Fibroblast of skin of scalp (primary cell): ENCODE data around the gene RAB26.

Source experiments
- DNase-seq: peaks from one replicate; pipeline ENCODE4 v3.0.0-alpha.2; 2013

Gene RAB26

DNA sequence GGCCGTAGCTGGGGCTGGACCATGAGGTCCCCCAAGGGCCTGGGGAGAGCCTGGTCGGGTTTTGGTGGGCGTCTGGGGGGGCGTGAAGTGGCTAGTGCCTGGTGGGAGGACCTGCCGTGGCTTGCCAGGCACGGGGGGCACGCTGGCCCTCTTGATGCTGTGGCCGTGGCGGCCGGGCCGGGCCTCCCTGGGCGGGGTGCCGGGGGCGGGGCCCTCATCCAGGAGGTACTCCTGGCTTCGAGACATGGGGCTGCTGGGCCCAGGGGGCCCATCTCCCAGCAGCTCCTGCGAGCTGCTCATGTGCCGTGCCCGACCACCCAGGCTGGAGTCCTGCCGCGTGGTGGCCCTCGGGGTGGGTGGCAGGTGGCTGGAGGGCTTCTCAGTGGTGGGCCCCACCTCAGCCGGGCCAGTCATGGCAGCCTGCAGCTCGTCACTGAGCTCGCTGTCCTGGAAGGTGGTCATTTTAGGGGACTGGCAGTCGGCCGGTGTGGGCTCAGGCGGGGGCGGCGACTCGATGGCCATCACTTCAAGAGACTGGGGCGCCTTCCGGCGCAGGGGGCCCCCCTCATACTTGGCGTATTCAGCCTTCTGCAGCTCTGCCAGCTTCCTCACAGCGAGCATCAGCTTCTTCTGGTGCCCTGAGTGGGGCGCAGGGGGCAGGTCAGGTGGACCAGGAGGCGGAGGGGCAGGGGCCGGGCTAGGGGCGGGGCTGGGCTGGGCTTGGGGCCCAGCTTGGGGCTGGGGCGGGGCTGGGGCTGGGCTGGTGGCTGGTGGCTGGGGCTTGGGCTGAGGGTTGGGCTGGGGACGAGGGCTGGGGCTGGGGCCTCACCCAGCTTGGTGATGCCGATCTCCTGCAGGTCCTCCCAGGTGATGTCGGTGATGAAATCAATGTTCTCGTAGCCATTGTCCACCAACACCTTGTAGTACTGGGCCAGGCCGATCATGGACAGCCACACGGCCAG is 32.8 kb downstream of the RAB26 start:
- DNase-seq, result no peak

DNA sequence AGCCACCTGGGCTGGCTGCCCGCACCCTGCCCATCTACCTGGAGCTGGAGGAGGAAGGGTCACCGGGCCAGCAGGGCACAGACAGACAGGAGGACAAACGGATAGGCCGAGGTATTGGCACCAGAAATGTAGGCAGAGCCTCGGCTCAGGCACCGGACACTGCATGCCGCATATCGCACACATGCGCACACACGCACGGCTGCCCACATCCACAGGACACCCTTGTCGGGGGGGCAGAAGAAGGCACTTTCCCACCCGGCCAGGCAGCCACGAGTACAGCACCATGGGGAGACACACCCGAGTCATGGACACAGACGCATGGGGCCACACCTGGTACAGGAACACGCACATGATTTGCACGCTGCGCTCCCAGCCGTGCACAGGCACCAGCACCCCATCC is 33.5 kb downstream of the RAB26 start:
- no peak for DNase-seq

DNA sequence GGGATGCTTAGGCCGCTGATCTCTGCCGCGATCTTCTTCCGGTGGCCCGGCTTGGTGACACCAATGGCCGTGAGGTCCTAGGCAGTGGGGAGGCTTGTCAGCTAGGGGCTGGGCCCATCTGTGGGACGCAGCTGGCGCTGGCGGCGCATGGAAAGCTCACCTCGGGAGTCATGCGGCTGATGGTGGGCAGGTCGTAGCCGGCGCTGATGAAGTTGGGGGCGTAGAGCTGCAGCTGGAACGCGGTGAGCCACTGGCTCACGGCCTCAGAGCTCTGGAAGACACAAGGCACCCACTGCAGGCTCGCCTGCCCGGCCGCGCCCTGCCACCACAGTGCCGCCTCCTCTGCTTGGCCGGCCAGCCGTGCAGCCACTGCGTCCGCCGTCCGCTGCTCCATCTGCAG is 35.2 kb downstream of the RAB26 start:
- DNase-seq, result no peak

DNA sequence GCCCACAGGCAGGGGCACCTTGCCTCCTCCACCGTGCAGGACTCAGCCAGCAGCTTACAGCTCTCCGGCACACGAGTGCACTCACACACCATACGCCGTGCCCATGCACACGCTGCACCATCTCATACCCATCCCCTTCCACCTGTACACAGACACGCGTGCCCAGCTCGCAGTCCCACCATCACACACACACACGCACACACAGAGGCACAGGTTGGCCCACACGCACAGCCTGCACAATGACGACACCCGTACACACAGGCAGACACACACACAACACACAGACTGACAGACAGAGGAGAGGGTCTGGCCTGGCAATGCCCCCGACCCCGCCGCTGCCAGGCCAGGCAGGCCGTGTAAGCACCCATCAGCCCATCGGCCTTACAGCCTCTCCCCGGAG is 35.9 kb downstream of the RAB26 start:
- DNase-seq, result no peak

DNA sequence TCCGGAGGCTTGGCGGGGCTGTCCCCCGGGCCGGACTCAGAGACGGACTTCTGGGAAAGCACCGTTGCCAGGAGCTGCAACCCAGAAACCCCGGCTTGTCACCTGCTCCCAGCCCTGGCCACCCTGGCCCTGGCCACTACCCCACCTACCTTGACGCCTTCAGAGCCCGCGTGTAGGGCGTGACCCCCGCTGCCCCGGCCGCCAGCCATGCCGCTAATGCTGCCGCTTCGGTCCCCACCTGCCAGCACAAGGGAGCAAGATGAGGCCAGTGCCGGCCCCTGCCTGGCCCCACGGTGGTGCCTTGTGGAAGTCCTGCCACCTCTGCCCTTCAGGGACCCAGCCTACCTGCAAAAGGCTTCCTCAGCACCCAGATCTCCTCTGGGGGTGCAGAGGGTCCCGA is 36.5 kb downstream of the RAB26 start:
- no peak for DNase-seq

DNA sequence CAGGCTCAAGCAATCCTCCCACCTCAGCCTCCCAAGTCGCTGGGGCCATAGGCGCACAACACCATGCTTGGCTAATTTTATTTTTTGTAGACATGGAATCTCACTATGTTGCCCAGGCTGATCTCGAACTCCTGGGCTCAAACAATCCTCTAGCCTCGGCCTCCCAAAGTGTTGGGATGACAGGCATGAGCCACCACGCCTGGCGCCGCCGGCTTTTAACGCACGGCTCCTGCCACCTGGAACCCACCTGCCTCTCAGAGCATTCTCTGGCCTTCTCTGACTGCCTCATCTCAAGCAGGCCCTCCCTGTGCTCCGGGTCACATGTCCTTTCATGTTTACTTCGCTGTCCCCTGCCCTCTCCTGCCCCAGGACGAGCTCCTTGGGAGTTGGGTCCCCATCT is 37.6 kb downstream of the RAB26 start:
- DNase-seq, result no peak

DNA sequence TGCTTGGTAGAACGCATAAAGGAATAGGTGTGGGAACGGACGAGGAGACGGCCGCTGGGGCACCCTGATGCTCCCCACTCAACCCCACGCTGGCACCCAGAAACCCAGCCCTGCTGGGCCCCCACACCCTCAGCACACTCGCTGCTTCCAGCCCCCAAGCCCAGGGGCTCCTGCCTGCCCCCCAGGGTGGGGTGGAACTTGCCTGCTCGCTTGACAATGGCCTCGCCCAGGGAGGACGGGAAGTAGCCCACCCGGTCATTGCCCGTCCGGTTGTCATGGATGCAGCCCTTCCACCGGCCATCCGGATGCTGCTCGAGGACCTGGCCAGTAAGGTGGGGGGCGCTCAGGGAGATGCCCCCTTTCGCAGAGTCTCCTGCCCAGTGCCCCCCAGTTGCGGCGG is 38.1 kb downstream of the RAB26 start:
- no peak for DNase-seq

DNA sequence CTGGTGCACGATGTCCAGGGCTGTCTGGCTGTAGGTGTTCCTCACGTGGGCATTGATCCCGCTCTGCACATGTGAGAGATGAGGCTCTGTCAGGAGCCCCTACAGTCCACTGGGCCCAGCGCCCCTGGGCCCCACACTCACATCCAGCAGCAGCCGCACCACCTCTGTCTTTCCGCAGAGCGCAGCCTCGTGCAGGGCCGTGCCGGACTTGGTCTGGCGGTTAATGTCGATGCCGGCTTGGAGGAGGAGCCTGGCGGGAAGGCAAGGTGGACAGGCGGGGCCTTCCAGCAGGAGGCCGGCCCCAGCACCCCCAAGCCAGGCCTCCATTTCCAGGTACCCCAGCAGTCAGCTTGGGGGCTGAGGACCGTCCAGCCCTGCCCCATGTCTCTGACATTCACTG is 38.8 kb downstream of the RAB26 start:
- DNase-seq, result no peak

DNA sequence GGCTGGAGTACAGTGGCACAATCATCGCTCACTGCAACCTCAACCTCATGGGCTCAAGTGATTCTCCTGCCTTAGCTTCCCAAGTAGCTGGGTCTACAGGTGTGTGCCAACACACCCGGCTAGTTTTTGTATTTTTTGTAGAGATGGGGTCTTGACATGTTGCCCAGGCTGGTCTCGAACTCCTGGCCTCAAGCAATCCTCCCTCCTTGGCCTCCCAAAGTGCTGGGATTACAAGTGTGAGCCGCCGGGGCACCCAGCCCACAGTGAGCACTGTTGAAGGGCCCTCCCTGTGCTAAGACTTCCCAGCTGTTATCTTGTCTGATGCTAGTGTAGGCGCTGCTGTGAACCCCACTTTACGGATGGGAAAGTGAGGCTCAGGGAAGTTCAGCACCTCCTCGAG is 40.0 kb downstream of the RAB26 start:
- no peak for DNase-seq

DNA sequence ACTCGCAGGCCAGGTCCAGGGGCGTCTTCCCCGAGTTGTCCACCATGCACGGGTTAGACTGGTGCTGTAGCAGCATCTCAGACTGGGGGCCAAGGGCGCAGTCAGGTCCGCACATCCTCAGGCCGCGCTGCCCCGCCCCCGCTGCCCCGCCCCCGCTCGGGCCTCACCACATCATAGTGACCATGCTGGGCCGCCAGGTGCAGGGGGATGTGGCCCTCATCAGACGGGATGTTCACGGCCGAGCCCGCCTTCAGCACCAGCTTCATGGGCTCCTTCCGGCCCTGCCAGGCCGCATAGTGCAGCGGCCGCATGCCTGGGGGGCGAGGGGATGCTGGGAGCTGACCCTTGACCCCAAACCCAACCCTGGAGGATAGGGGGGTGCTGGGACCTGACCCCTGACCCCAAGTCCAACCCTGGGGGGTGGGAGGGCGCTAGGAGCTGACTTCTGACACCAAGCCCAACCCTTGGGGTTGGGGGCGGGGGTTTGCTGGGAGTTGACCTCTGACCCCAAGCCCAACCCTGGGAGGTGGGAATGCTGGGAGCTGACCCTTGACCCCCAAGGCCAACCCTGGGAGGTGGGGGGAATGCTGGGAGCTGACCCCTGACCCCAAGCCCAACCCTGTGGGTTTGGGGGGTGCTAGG is 40.9 kb downstream of the RAB26 start:
- no peak for DNase-seq

DNA sequence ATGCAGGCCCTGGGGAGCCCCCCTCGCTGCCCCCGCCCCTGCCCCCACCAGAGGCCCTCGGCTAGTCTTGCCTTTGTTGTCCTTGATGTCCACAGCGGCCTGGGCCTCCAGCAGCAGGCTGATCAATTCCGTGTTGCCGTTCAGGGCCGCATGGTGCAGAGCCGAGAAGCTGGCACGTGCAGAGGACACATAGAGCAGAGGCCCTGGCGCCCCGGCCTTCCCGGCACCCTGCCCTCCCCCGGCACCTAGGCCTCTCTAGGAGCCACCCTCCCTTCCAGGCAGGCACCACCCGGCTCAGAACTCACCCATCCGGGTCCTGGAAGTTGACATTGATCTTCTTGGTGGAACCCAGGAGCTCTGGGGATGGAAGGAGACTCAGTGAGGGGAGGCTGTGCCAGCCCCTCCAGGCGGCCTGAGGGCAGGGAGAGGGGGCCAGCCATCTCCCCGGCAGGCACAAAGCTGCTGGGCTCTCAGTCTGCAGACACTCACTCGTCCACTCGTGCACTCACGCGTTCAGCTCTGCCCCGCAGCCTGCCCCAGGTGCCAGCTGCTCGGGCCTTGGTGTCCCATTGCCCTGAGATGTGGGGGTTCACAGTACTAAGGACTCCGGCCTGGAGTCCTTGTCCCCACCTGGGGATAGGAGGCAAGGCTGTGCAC is 41.7 kb downstream of the RAB26 start:
- DNase-seq, result no peak

DNA sequence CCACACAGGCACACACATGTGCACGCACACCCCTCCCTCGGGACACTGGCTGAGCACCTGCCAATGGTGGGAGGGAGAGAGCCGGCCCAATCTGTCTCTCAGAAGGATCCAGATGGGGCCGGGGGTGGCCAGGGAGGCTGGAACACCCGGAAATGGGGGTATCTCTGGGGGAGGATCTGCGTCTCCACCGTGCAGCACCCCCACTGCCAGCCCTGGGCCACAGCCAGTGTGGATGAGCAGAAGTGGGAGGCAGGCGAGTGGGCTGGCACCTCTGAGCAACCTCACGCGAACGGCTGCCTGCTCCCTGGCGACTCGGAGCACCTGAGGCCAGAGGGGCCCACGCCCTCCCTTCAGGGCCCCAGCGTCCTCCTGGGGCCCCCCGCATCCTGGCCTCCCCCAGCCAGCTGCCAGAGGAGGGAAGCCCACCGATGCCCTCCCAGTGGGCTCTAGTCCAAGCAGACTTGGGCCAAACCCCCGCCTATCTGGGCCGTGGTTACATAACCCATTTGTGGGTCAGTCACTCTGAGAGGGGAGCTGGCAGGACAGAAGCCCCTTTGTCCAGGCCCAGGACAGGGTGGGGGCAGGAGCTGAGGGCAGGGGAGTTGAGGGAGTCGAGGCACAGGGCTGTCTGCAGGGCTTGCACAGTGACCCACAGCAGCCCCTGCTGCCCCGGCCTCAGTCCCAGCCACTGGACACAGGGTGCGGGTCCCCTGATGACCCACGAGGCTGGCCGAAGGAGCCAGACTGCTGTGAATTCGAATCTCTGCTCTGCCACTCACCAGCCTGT is 42.4 kb downstream of the RAB26 start:
- DNase-seq, result no peak

DNA sequence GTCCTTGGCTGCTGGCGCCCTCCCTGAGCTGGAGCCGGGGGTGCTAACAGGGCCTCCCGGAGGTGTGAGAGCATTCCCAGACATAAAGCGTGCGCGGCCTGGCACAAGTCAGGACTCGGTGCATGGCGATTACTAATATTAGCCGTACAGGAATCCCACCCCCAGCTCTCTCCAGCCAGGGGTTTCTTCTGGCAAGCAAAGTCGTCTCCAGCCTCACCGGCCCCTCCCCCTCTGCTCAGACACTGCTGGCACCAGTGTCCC is 43.0 kb downstream of the RAB26 start:
- no peak for DNase-seq

DNA sequence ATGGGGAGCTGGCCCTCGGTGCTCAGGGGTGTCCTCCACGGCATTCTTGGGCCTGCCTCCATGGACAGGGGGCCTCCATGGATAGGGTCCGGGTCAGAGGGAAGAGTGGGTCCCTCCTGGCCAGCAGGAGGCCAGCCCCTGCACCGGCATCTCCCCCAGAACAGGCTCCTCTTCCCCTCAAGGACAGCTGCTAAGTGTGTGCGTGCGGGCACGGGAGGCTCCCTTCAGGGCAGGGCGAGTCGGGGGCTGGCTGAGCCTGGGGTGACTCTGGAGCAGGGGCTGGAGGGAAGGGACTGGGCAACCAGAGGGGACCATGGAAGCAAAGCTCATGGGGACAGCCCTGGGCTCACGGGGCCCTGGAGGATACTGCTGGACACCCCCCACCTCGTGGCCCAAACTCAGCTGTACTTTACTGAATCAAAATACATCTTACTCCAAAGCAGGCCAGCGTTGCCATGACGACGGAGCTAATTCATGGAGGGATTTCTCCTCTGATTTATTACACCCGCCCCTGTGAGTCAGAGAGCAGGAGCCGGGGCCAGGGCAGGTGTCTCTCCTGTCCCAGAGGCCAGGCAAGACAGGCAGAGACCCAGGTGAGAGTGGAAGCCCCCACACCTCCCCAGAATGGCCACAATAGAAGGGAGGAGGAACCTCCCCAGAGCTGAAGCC is 45.9 kb downstream of the RAB26 start:
- peak; percentile 38 for DNase-seq

DNA sequence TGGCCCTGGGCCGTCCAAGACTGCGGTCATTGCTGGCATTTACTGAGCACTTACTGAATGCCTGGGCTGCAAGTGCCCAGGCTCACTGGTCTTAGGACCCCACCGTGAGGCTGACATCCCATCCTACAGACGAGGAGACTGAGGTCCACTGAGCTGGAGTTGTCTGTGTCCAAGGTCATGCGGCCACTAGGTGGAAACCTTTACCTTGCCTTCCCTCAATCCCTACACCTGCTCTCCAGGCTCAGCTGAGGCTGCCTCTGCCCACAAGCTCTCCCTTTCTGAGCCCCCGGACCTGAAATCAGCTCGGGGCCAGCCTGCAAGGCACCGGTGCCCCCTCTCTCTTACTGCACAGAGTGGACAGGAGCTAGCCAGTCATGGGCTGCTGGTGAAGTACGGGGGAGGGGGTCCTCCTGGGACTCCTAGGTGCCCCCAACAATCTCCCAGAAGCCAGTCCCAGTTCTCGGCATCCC is 46.5 kb downstream of the RAB26 start:
- peak; percentile 34 for DNase-seq

DNA sequence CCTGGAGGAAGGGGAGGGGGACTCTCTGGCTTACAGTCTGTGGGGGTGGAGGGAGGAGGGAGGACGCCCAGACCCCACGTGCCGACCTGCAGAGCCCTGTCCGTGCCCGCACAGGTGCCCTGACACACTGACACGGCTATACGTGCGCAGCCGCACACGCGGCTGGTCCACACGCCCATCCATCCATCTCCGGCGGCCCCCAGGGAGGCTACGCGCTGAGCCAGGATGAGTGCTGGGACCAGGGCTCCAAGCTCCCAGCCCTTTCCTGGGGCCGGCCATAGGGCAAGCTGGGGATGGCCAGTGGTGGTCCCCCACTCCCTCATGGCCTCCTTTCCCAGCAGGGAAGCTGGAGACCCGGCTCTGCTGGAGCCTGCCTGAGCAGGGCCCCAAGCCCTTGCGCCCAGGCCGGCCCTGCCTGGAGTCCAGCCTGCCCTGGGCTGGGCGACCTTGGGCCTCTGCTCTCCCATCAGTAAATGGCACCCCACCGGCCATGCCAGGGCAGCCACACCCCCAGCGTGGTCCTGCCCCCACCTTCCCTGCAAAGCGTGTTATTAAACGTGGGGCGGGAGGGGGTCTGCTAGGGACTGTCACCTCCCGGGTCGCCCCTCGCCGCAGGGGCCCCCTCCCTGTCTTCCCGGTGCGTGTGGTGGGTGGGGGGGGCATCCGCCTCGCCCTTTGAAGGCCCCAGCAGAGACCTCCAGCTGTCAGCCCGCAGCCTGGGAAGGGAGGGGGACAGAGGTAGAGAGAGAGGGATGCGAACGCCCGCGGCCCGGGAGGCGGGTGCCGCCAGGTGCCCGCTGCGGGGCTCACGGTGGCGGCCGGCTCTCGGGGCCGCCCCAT is 47.1 kb downstream of the RAB26 start:
- DNase-seq, result no peak

DNA sequence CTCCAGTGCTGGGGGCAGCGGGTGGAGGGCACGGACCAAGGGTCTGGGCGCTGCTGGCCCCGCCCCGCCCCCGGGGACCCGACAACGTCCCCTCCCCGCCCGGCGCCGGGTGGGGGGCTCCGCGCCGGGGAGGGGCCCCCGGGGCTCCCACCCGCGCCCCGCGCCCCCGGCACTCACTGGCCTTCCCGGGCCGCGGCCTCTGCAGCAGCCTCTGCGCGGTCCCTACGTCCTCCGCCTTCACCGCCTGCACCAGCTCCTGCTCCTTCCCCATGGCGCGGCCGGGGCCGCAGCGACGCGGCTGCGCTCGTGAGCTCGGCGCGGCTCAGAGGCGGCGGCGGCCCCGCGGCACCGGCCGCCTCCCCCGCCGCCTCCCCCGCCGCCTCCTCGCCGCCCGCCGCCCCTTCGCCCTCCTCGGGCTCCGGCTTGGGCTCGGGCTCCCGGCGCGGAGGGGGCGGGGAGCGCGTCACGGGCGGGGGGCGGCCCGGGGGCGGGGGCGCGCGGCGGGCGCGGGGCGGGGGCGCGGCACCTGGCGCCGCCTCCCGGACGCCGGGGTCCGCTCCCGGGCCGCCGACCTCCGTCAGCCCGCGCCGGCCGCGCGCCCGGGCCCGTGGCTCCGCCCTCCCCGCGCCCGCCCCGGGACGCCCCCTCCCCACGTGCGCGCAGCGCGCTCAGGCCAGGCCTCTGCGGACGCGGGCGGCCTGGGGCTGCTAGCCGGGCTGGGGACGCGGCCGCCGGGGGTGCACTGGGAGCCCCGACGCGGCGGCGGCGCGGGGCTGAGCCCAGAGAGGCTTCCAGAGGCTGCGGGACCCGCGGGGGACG is 47.9 kb downstream of the RAB26 start, which contains the start of gene CASKIN1:
Gene CASKIN1 (minus strand): TSS at position 444 of the 819 bp plus-strand sequence. CDS start 173 bp downstream, at position 271.
- no peak for DNase-seq

DNA sequence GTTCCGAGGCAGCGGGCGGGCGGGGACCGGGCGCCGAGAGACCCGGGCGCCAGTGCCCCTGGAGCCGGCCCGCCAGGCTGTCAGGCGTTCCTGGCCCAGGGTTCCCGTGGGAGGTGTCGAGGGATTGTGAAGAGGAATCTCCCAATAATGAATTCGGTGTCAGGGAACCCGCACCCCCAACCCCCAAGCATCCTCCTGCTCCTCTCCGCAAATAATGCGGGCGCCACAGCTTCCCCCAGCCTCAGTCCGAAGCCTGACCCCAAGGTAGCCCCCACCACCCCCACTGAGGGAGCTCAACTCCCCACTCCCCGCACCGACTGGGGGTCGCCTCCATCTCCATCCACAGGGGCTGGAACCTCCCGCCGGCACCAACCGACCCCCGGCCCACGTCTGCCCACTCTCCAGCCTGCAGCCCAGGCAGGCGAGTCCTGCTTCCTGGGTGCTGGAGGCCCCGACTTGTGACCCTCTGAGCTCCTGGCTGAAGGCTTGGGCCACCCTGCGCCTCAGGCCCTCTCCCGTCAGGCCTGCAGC is 48.6 kb downstream of the RAB26 start:
- DNase-seq, result no peak

DNA sequence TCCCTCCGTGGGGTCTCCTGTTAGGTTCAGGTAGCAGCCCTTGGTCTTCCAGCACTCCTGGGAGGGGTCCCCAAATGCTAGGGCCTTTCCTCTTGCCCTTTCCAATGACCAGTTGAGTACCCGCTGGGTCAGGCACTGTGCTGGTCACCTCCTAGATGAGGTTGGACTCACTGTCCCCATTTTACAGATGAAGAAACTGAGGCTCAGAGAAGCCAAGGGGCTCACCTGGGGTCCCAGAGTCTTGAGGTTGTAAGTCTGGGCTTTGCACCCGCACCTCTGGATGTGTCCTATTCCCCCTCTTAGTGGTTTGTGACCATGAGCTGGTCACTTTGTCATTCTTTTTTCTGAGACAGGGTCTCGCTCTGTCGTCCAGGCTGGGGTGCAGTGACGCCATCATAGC is 49.3 kb downstream of the RAB26 start:
- DNase-seq, result no peak

DNA sequence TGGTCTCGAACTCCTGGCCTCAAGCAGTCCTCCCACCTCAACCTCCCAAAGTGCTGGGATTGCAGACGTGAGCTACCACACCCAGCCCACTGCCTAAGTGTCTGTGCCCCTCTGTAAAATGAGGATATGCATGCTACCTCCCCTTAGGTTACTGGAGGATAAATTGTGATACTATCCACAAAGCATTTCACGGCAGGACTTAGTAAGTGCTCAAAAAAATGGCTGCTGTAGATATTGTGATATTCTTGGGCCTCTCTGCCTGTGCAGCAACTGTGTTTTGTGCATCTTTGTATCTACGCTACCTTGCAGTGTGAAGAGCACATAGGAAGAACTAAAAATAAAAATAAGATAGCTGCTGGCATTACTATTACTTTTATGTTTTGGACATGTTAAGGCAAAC is 49.9 kb downstream of the RAB26 start:
- DNase-seq, result no peak
